Panc1 (cell line): ENCODE data around the gene PDE10A. TPM values are rescaled to one million over a fixed set of nuclear protein-coding genes. Genes with fewer than 3 reads are reported as not detected.

Source experiments
- ATAC-seq: fragments of 200-7000 bp; cut with Tn5 transposase; 2 replicates; pipeline ENCODE4 v1.9.1; 2020; ENCODE audit warnings: mild to moderate bottlenecking, moderate library complexity
- BruUV-seq: library from RNA; stranded (reverse); fragments of 400-500 nt; replicated peaks from 2 replicates; lab custom pipeline; 2021; lab: Mats Ljungman, UMichigan
- CTCF ChIA-PET: fragments of 300-600 bp; sonication (Branson Sonifier 250); formaldehyde crosslinking; loops from one replicate; lab custom pipeline; 2022; ENCODE audit warnings: antibody characterized with exemption; lab: Charles Lee
- POLR2A ChIA-PET: fragments of 300-600 bp; sonication (Branson Sonifier 250); formaldehyde crosslinking; loops from one replicate; lab custom pipeline; 2022; ENCODE audit warnings: antibody characterized with exemption; lab: Charles Lee
- DNase-seq: peaks from one replicate; pipeline ENCODE4 v3.0.0-alpha.2; 2010; ENCODE audit warnings: low read depth, low spot score
- H3K27ac ChIP-seq: 2 replicates; pipeline ENCODE4 v1.5.1; 2011; ENCODE audit warnings: mild to moderate bottlenecking, low read length, inconsistent platforms
- H3K27me3 ChIP-seq: fragments of 200-500 bp; sonication (Bioruptor generic); 2 replicates; pipeline ENCODE4 v1.6.0; 2014; ENCODE audit warnings: low read length, inconsistent platforms; ENCODE audit not compliant: control insufficient read depth, insufficient read depth
- H3K36me3 ChIP-seq: fragments of 200-500 bp; sonication (Bioruptor generic); 2 replicates; pipeline ENCODE4 v1.5.1; 2014; ENCODE audit warnings: inconsistent platforms, mild to moderate bottlenecking, low read length, moderate library complexity; ENCODE audit not compliant: control insufficient read depth, insufficient read depth
- H3K4me1 ChIP-seq: 2 replicates; pipeline ENCODE4 v1.5.1; 2011; ENCODE audit warnings: inconsistent platforms, mild to moderate bottlenecking, low read length, moderate library complexity; ENCODE audit not compliant: control insufficient read depth, insufficient read depth
- H3K4me3 ChIP-seq, 2 experiments: 2 replicates each; pipeline ENCODE4 v1.5.1; 2011 to 2012; ENCODE audit warnings: low read depth in 2 of 2, low read length in 2 of 2, mild to moderate bottlenecking in 2 of 2, inconsistent platforms in 1 of 2, moderate library complexity in 1 of 2
- H3K9me3 ChIP-seq: fragments of 200-500 bp; sonication (Bioruptor generic); 2 replicates; pipeline ENCODE4 v1.5.1; 2014; ENCODE audit warnings: low read depth, mild to moderate bottlenecking, inconsistent platforms, low read length, moderate library complexity; ENCODE audit not compliant: control insufficient read depth, insufficient read depth
- POLR2AphosphoS5 ChIP-seq: IDR thresholded peaks from 2 replicates; pipeline ENCODE4 v1.6.1; 2012; ENCODE audit warnings: mild to moderate bottlenecking, low read depth, low read length, moderate library complexity
- SIN3A ChIP-seq: IDR thresholded peaks from 2 replicates; pipeline ENCODE4 v1.6.1; 2012; ENCODE audit warnings: low read depth, mild to moderate bottlenecking, low read length, moderate library complexity, borderline replicate concordance; ENCODE audit not compliant: insufficient read depth
- TCF7L2 ChIP-seq: IDR thresholded peaks from 2 replicates; pipeline ENCODE4 v1.6.1; 2011; ENCODE audit warnings: mild to moderate bottlenecking, low read depth, low read length, inconsistent platforms
- in situ Hi-C: cut with HindIII; loops from 2 replicates; pipeline ENCODE4 v1.10.0; 2016; ENCODE audit warnings: low sequenced_read_pairs, low pct_unique_long_range_greater_than_20kb
- intact Hi-C: fragments of 100-400 bp; cut with micrococcal nuclease; formaldehyde crosslinking; loops from one replicate; pipeline ENCODE4 v1.10.0; 2022; ENCODE audit not compliant: unreplicated experiment
- total RNA-seq: library from RNA; stranded (reverse); gene quantifications from one replicate; pipeline ENCODE4 v1.2.1, GENCODE V29; 2021; ENCODE audit not compliant: unreplicated experiment
- TF ChIP-seq, protein P1 (sequence below), 2 experiments: IDR thresholded peaks; 2 replicates each; pipeline ENCODE4 v1.6.1; 2011 to 2012; ENCODE audit warnings: low read depth in 2 of 2, control low read depth in 1 of 2, low read length in 1 of 2, mild to moderate bottlenecking in 1 of 2, moderate library complexity in 1 of 2; ENCODE audit not compliant: insufficient read depth in 1 of 2
- TF ChIP-seq, protein P2 (sequence below): fragments of 450-650 bp; IDR thresholded peaks from 2 replicates; pipeline ENCODE4 v1.5.1; 2017; ENCODE audit warnings: mild to moderate bottlenecking

The PDE10A gene
- total RNA-seq, 1 experiment from 2014 or later = 27.8 TPM

DNA sequence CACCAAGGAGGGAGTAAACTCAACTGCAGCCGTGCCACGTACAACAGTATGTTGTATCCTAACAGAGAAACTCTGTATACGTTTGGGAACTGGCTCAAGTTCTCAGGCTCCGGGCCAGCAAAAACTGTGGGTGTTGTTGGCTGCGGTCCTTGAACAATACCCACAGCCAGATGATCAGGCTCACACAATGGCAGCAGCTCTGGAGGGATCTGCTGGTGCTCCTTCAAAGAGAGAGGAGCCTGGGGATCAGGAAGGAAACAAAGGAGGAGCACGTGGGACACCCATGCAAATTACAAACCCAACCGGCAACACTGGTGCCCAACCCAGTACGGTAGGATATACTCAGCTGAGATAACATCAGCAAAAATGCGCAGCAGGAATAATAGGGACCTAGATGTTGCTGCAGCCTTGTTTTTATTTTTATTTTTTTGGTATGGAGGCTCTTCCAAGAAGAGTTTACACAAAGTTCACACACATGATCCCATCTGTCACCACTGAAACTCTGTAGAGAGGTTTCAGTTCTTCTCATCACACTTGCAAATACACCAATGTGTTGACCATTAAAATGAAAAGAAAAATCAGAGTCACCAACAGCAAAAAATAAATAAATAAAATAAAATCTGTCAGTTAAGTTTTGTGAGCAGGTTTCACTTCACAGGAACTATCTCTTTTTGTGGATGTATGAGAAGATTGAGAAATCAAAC, 41.2 kb upstream of the PDE10A start:
- DNase-seq = no peak
- intact Hi-C loops (no loop called here), in situ Hi-C loops (no loop called here)
- H3K9me3 ChIP-seq = peaks cover 3% of the 10 kb centered on the region; the same call in 1 of the 2 replicates
- no peak for TF ChIP-seq POLR2AphosphoS5
- TF ChIP-seq, protein P1, sequence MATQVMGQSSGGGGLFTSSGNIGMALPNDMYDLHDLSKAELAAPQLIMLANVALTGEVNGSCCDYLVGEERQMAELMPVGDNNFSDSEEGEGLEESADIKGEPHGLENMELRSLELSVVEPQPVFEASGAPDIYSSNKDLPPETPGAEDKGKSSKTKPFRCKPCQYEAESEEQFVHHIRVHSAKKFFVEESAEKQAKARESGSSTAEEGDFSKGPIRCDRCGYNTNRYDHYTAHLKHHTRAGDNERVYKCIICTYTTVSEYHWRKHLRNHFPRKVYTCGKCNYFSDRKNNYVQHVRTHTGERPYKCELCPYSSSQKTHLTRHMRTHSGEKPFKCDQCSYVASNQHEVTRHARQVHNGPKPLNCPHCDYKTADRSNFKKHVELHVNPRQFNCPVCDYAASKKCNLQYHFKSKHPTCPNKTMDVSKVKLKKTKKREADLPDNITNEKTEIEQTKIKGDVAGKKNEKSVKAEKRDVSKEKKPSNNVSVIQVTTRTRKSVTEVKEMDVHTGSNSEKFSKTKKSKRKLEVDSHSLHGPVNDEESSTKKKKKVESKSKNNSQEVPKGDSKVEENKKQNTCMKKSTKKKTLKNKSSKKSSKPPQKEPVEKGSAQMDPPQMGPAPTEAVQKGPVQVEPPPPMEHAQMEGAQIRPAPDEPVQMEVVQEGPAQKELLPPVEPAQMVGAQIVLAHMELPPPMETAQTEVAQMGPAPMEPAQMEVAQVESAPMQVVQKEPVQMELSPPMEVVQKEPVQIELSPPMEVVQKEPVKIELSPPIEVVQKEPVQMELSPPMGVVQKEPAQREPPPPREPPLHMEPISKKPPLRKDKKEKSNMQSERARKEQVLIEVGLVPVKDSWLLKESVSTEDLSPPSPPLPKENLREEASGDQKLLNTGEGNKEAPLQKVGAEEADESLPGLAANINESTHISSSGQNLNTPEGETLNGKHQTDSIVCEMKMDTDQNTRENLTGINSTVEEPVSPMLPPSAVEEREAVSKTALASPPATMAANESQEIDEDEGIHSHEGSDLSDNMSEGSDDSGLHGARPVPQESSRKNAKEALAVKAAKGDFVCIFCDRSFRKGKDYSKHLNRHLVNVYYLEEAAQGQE (IDR thresholded peaks at IDR 0.05; ENCODE audit: insufficient read depth in 1 of 2, low read depth in 2 of 2, low read length in 1 of 2) = no peak
- no peak for TF ChIP-seq SIN3A
- TF ChIP-seq, protein P2, sequence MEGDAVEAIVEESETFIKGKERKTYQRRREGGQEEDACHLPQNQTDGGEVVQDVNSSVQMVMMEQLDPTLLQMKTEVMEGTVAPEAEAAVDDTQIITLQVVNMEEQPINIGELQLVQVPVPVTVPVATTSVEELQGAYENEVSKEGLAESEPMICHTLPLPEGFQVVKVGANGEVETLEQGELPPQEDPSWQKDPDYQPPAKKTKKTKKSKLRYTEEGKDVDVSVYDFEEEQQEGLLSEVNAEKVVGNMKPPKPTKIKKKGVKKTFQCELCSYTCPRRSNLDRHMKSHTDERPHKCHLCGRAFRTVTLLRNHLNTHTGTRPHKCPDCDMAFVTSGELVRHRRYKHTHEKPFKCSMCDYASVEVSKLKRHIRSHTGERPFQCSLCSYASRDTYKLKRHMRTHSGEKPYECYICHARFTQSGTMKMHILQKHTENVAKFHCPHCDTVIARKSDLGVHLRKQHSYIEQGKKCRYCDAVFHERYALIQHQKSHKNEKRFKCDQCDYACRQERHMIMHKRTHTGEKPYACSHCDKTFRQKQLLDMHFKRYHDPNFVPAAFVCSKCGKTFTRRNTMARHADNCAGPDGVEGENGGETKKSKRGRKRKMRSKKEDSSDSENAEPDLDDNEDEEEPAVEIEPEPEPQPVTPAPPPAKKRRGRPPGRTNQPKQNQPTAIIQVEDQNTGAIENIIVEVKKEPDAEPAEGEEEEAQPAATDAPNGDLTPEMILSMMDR = no peak
- TF ChIP-seq TCF7L2 = no peak
- no peak for ATAC-seq
- BruUV-seq = no TSS peak
- ChIA-PET CTCF (interaction anchor here (0.6 kb wide), 1 partner anchor 179 kb away, joined by 4 read pairs; no protein-coding TSS in a partner anchor), POLR2A (no interaction called here)
- H3K27ac ChIP-seq = no peak overlapping the region
- no peaks in the 10 kb centered on the region for H3K4me1 ChIP-seq
- no peaks in the 10 kb centered on the region for H3K36me3 ChIP-seq
- no peaks in the 10 kb centered on the region for H3K27me3 ChIP-seq
- H3K4me3 ChIP-seq = no peak overlapping the region

DNA sequence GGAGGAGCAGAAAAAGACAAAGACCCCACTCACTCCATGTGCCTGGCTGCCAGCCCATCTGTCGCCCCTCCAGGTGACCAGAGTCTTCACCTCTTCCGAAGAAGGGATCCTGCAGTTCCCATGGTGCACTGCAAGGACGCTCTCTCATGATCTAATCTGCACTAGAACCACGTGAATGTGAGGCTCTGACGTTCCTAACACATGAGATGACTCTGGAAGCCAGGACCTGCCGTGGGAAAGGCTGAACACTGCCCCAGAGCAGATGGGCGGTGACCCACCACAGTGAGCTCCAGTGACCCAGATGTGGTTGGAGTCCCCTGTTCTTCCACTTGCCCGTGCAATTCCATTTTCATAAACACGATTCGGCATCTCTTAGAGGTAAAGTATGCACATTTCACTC, 39.6 kb upstream of the PDE10A start:
- Histone ChIP-seq H3K27me3 (no peaks in the 10 kb centered on the region), H3K36me3 (no peaks in the 10 kb centered on the region), H3K9me3 (peaks cover 8% of the 10 kb centered on the region; the same call in 1 of the 2 replicates), H3K27ac (no peak overlapping the region), H3K4me1 (no peaks in the 10 kb centered on the region), H3K4me3 (no peak overlapping the region)
- no peak for ATAC-seq
- no peak for TF ChIP-seq TCF7L2
- no peak for TF ChIP-seq SIN3A
- TF ChIP-seq, protein P2 = no peak
- no peak for TF ChIP-seq POLR2AphosphoS5
- TF ChIP-seq, protein P1 (IDR thresholded peaks at IDR 0.05; ENCODE audit: insufficient read depth in 1 of 2, low read depth in 2 of 2, low read length in 1 of 2) = no peak
- ChIA-PET CTCF (no interaction called here), POLR2A (no interaction called here)
- in situ Hi-C loops (no loop called here), intact Hi-C loops (no loop called here)
- no TSS peak for BruUV-seq
- no peak for DNase-seq
